ENCODE data around the gene SLC25A25. TPM values are rescaled to one million over a fixed set of nuclear protein-coding genes. Genes with fewer than 3 reads are reported as not detected.

Gene SLC25A25
- total and polyA plus RNA-seq, 9 of the 15 experiments (the other 6 are each of a cell fraction or from before 2014, with no cell fraction given) = 0.07 to 35.9 (median 23.2) TPM

- TF ChIP-seq MAZ (CRISPR knock-in tag; conservative IDR thresholded peaks at IDR 0.05 in 1 of 2, IDR thresholded peaks at IDR 0.05 in 1 of 2) = no peak
- TF ChIP-seq ZFP36 (IDR thresholded peaks at IDR 0.05; ENCODE audit: low read depth, low read length, partially characterized antibody) = no peak
- peak; percentile 87 for TF ChIP-seq CREM (IDR thresholded peaks at IDR 0.05; ENCODE audit: low read depth)
- TF ChIP-seq TAF15 (IDR thresholded peaks at IDR 0.05; ENCODE audit: low read depth, low read length) = no peak
- no peak for TF ChIP-seq ZC3H11A (IDR thresholded peaks at IDR 0.05; ENCODE audit: low read depth, low read length)
- no peak for TF ChIP-seq HOMEZ (CRISPR knock-in tag; IDR thresholded peaks at IDR 0.05)
- no peak for TF ChIP-seq ZNF449 (CRISPR knock-in tag; IDR thresholded peaks at IDR 0.05)
- TF ChIP-seq ADNP (tag; IDR thresholded peaks at IDR 0.05) = no peak
- TF ChIP-seq CBX2 (IDR thresholded peaks at IDR 0.05; ENCODE audit: insufficient read depth, low read length, poor library complexity, severe bottlenecking) = no peak
- no peak for TF ChIP-seq RBM34 (IDR thresholded peaks at IDR 0.05; ENCODE audit: borderline replicate concordance, insufficient read depth, low read length)
- TF ChIP-seq STAT5B (CRISPR knock-in tag; IDR thresholded peaks at IDR 0.05) = no peak
- no peak for TF ChIP-seq MBD2 (IDR thresholded peaks at IDR 0.05; ENCODE audit: borderline replicate concordance, low read depth)
- TF ChIP-seq ATF3 (IDR thresholded peaks at IDR 0.05) = peak; percentile 96
- TF ChIP-seq ATF3 (CRISPR knock-in tag; conservative IDR thresholded peaks at IDR 0.05) = no peak
- peak; percentile 54 for TF ChIP-seq SMARCB1 (IDR thresholded peaks at IDR 0.05; ENCODE audit: insufficient read length, low read depth)
- no peak for TF ChIP-seq ZNF644 (tag; IDR thresholded peaks at IDR 0.05; ENCODE audit: low read depth)
- no peak for TF ChIP-seq HMBOX1 (IDR thresholded peaks at IDR 0.05)
- no peak for TF ChIP-seq MAFK (IDR thresholded peaks at IDR 0.05; ENCODE audit: low read length)
- no peak for TF ChIP-seq DLX4 (CRISPR knock-in tag; IDR thresholded peaks at IDR 0.05)
- TF ChIP-seq NR4A1 (CRISPR knock-in tag; IDR thresholded peaks at IDR 0.05) = no peak
- TF ChIP-seq NR4A1 (tag; IDR thresholded peaks at IDR 0.05) = no peak
- TF ChIP-seq TGIF2 (CRISPR knock-in tag; IDR thresholded peaks at IDR 0.05) = no peak
Measured at GRCh38 chr9:128098297-128099230, 30.5 kb downstream of the SLC25A25 start (continued).
